Fibroblast of skin of right biceps (primary cell): ENCODE data around the gene CDC42EP5.
"Not testable (repeated sequence)": the region's sequence is repeated elsewhere in the genome, so short reads cannot be mapped to it uniquely, and the experiment has no call there.

ENCODE experiments used
- DNase-seq: peaks from one replicate; pipeline ENCODE4 v3.0.0-alpha.2; 2013

The CDC42EP5 gene

GRCh38 chr19:54489341-54489740 lies 16.2 kb upstream of the CDC42EP5 start:
- no peak for DNase-seq

- DNase-seq = no peak
Measured at GRCh38 chr19:54485851-54486250, 12.8 kb upstream of the CDC42EP5 start.

GRCh38 chr19:54484451-54484850 lies 11.4 kb upstream of the CDC42EP5 start:
- DNase-seq = no peak

GRCh38 chr19:54482889-54483288 lies 9.8 kb upstream of the CDC42EP5 start:
- DNase-seq = no peak

GRCh38 chr19:54481326-54481930 lies 8.3 kb upstream of the CDC42EP5 start:
- DNase-seq = peak; percentile 45

DNA sequence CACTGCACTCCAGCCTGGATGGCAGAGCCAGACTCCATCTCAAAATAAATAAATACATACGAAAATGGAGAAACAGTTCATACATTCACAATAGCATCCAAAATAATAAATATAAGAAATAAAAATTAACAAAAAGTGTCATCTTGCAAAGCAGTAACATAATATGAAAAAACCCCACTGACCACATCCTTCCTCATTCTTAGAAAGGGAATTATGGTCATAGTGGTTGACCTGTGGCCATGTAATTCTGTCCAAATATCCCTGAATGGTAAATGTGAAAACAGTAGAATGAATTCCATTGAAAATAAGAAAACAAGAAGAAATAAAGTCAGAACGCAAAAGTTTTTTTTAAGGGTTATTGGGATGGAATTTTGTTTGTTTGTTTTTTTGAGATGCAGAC lies 7.0 kb upstream of the CDC42EP5 start:
- DNase-seq = no peak

DNA sequence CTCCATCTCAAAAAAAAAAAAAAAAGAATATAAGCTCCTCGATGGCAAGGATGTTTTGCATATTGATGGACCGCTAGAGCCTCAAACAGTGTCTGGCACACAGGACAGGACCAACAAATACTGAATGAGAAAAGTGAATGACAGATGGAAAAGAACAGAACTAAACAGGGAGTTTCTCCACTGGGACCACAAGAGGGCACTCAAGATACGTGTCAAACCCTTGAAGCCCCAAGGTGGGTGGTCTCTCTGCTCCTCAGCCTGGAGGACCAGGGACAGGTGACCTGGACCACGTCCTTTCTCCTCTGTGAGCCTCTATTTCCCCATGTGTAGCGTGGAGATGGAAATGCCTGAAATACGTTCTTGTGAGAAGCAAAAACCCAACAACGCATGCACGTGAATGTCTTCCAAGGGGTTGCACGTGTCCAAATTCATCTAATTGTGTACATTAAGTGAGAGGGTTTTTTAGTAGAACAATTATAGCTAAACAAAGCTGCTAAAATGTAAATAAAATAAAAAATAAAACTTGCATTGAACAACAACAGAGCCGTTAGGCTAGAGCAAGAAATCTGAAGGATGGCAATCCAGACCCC lies 5.7 kb upstream of the CDC42EP5 start:
- peak; percentile 55 for DNase-seq

GRCh38 chr19:54477650-54478049 lies 4.6 kb upstream of the CDC42EP5 start:
- no peak for DNase-seq

- no peak for DNase-seq
Measured at GRCh38 chr19:54475706-54476105, 2.6 kb upstream of the CDC42EP5 start.

DNA sequence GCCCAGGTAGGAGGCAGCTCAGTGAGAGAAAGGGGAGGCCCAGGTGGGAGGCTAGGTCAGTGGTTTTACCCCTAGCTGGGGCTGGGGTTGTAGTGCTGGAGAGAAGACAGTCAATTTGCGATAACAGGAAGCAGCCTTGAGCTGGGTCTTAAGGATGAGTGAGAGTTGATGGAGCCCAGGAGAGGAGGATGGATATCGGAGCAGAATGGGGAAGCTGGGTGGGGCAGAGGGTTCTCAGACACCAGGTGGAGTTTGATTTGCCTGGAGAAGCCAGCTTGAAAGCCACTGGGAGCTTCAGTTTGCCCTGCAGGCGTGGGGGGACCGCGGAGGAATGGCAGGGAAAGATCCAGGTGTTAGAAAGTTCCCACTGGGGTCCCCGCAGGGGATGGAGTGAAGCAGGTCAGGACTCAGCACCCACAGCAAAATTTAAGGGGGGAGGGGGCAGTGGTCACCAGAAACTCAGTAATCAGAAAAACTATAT lies 836 bp upstream of the CDC42EP5 start:
- DNase-seq = no peak

DNA sequence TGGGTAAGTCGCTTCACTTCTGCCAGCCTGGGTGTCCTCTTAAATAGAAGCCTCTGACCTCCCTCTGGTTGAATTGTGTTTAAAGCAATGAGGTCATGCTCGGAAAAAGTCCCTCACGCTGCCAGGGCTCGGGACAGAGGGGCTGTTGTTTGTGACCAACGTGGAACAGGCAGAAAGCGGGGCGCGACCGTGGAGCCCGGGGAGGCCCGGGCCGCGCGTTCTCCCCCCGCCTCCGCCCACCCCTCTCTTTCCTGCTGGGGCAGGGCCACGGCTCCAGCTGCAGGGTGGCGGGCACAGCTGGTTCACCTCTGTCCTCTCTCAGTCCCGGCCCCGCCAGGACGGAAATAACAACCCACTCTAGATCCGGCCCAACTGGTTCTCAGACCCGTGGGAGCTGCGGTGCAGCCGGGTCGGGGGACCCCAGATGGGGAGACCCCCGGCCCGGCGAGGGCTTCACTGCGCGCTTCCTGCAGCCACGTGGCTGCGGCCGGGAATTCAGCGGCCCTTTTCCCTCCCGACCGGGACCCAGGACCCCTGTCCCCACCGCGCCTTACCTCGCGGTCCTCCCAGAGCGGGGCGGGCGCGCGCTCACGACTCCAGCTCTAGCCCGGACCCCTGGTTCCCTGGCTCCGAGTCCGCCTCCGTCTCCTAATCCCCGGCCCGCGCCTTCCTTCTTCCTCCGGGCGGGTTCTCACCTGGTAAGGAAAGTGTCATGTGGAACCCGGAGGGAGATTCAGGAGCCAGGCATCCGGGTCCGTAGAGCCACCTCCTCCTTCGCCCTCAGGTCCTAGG lies 1.9 kb downstream of the CDC42EP5 start:
- DNase-seq = no peak

DNA sequence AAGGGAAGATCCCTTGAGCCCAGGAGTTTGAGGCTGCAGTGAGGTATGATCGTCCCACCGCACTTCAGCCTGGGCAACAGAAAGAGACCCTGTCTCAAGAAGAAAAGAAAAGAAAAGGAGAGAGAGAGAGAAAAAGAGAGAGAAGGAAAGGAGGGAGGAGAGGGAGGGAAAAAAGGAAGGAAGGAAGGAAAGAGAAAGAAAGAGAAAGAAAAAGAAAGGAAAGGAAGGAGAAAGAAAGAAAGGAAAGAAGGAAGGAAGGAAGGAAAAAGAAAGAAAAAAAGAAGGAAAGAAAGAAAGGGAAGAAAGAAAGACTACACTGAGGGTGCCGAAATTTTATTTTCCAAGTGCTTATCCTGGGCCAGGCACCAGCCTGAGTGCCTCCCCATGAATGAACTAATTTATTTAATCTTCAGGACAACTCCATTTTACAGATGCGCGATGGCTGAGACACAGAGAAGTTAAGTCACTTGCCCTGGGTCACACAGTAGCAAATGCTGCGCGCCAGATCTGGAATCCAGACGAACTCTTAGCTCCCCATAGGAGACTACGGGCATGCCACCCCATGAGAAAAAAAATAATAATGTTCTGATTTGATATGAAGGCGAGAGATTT lies 2.7 kb downstream of the CDC42EP5 start:
- DNase-seq = no peak

- DNase-seq = no peak
Measured at GRCh38 chr19:54469496-54469934, 3.6 kb downstream of the CDC42EP5 start.

DNA sequence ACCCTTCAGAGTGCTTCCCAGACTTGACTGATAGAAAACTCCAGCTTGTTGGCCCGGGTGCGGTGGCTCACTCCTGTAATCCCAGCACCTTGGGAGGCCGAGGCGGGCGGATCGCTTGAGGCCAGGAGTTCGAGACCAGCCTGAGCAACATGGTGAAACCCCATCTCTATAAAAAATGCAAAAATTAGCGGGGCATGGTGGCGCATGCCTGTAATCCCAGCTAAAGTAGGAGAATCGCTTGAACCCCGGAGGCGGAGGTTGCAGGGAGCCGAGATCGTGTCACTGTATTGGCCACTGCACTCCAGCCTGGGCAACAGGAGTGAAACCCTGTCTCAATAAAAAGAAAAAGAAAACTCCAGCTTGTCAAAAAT lies 7.0 kb downstream of the CDC42EP5 start:
- DNase-seq = not testable (repeated sequence)

DNA sequence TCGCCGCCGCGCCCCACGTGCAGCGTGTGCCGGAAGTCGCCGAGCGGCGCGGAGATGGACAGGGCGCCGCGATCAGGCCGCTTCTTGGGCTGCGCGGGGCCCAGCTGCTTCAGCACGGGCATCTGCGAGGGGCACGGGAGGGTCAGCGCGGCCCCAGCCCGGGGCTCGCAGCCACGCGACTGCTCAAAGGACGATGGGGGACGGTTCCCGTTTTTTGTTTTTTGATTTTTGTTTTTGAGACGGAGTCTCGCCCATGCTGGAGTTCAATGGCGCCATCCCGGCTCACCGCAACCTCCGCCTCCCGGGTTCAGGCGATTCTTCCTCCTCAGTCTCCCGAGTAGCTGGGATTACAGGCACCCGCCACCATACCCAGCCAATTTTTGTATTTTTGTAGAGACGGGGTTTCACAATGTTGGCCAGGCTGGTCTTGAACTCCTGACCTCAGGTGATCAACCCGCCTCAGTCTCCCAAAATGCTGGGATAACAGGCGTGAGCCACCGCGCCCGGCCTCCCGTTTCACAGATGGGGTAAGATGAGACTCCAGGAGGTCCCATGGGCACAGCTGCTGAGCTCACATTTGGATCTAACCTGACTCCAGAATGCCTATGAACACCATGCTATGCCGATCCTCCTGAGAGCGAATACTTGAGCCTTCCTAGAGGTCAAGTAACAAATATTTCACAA lies 7.5 kb downstream of the CDC42EP5 start:
- DNase-seq = no peak

GRCh38 chr19:54464630-54465425 lies 8.3 kb downstream of the CDC42EP5 start:
- peak; percentile 87 for DNase-seq

DNA sequence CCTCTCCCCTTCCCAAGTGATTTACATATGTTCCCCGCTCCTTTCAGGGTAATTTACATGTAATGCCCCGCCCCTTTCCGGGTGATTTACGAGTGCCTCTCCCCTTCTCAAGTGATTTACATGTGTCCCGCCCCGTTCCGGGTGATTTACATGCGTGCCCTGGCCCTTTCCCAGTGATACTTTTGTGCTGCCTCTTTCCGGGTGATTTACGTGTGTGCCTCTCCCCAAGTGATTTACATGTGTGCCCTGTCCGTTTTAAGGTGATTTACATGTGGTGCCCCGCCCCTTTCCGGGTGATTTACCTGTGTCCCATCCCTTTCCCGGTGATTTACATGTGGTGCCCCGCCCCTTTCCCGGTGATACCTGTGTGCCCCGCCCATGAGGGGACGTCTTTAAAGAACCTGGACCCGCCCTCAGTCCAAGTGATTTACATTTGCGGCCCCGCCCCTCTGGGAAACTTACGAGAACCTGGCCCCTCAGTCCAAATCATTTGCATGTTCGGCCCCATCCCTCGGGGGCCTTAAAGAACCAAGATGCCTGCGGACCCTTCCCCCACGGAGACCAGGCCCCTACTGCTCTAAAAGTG lies 9.0 kb downstream of the CDC42EP5 start:
- DNase-seq = peak; percentile 80

- DNase-seq = peak; percentile 99
Measured at GRCh38 chr19:54463531-54464043, 9.5 kb downstream of the CDC42EP5 start, which contains the start of gene LENG9. Gene LENG9 (minus strand): TSS chr19:54463778. CDS start chr19:54463526, 252 bp downstream.

- DNase-seq = peak; percentile 81
Measured at GRCh38 chr19:54462655-54463530, 10.2 kb downstream of the CDC42EP5 start.

DNA sequence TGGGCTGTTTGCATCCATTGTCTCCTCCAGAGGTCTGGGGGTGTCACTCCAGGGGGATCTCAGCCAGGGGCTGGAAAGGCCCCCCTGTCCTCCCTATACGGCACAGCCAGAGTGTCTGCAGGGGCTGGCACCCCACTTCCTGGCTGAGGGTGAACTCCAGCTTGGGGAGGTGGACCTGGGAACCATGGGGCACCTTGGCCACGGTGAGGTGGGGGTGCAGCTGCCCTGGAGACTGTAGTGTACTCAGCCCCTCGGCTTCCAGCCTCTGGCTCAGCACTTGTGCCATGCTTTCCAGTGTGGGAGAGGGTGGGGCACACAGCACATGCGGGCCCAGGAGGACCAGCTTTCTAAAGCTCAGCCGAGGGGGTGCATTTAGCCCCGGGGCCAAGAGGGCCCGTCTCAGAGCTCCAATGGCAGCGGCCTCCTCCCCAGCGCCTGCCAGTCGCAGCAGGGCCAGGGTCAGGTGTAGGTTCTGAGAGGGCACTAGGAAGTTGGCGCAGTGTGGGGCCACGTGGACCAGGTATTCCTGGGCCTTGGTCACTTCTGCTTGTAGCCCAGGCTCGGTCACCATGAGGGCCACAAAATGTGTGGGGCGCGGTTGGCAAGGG lies 10.9 kb downstream of the CDC42EP5 start:
- no peak for DNase-seq
